AG04450 (cell line): ENCODE measurements around the gene HSPA5. TPM values are rescaled to one million over a fixed set of nuclear protein-coding genes. Genes with fewer than 3 reads are reported as not detected.
"Not testable (repeated sequence)": the region's sequence is repeated elsewhere in the genome, so short reads cannot be mapped to it uniquely, and the experiment has no call there.

ENCODE experiments used
- CTCF ChIA-PET: fragments of 300-600, 350-600 bp; formaldehyde crosslinking; extraction: SDS; loops from one replicate; lab custom pipeline; 2022; ENCODE audit warnings: antibody characterized with exemption, inconsistent platforms; lab: Charles Lee
- POLR2A ChIA-PET: fragments of 350-600 bp; formaldehyde crosslinking; extraction: SDS; loops from one replicate; lab custom pipeline; 2021; ENCODE audit warnings: antibody characterized with exemption, inconsistent platforms; lab: Yijun Ruan, JAX
- DNase-seq: peaks from one replicate; pipeline ENCODE4 v3.0.0-alpha.2; 2011; ENCODE audit warnings: low read depth, low spot score
- H3K27ac ChIP-seq: one replicate; pipeline ENCODE4 v1.5.1; 2012; ENCODE audit warnings: low read depth, low read length, control low read depth
- H3K27me3 ChIP-seq: one replicate; pipeline ENCODE4 v1.6.0; 2012; ENCODE audit warnings: low read length; ENCODE audit not compliant: control insufficient read depth, insufficient read depth
- H3K4me3 ChIP-seq: 2 replicates; pipeline ENCODE4 v1.5.1; 2011; ENCODE audit warnings: mild to moderate bottlenecking, low read depth, low read length, control low read depth
- H3K9me3 ChIP-seq: 2 replicates; pipeline ENCODE4 v1.5.1; 2012; ENCODE audit warnings: low read length; ENCODE audit not compliant: control insufficient read depth, insufficient read depth
- polyA plus RNA-seq: library from polyadenylated mRNA; depleted of rRNA; stranded (reverse); fragments of >200 nt; gene quantifications from 2 replicates; pipeline ENCODE4 v1.2.3, GENCODE V29; 2011
- TF ChIP-seq, protein P1 (sequence below): IDR thresholded peaks from 2 replicates; pipeline ENCODE4 v1.5.1; 2011; ENCODE audit warnings: low read depth, low read length, control low read depth, inconsistent platforms

The HSPA5 gene
- polyA plus RNA-seq, 1 experiment = 591 TPM

DNA sequence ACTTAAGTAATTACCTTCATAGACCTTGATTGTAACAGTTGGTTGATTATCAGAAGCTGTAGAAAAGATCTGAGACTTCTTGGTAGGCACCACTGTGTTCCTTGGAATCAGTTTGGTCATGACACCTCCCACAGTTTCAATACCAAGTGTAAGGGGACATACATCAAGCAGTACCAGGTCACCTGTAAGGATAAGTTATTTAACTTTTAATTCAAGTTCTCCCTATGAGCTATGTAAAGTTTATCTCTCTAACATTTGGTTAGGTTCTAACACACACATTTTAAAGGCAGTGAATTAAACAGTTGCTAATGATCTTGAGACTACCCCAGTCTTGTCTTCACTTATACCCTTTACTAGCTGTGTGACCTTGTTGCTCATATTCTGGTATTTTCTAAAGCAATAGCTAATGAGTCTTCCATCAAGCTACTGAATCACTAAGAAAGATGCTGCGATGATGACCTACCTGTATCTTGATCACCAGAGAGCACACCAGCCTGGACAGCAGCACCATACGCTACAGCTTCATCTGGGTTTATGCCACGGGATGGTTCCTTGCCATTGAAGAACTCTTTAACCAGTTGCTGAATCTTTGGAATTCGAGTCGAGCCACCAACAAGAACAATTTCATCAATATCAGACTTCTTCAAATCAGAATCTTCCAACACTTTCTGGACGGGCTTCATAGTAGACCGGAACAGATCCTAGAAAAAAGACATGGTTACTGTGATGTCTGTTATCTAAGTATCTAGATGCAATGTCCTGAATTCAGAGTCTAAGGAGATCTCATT lies 2.8 kb downstream of the HSPA5 start:
- ChIA-PET CTCF (no interaction called here), POLR2A (interaction anchor here (0.6 kb wide), 2 partner anchors 12 to 39 kb away, joined by 3 to 4 read pairs; no protein-coding TSS in a partner anchor)
- H3K9me3 ChIP-seq = peaks cover 4% of the 10 kb centered on the region; the same call in 1 of the 2 replicates
- H3K27ac ChIP-seq = no peak overlapping the region
- TF ChIP-seq, protein P1, sequence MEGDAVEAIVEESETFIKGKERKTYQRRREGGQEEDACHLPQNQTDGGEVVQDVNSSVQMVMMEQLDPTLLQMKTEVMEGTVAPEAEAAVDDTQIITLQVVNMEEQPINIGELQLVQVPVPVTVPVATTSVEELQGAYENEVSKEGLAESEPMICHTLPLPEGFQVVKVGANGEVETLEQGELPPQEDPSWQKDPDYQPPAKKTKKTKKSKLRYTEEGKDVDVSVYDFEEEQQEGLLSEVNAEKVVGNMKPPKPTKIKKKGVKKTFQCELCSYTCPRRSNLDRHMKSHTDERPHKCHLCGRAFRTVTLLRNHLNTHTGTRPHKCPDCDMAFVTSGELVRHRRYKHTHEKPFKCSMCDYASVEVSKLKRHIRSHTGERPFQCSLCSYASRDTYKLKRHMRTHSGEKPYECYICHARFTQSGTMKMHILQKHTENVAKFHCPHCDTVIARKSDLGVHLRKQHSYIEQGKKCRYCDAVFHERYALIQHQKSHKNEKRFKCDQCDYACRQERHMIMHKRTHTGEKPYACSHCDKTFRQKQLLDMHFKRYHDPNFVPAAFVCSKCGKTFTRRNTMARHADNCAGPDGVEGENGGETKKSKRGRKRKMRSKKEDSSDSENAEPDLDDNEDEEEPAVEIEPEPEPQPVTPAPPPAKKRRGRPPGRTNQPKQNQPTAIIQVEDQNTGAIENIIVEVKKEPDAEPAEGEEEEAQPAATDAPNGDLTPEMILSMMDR = no peak
- no peak for DNase-seq
- H3K27me3 ChIP-seq = no peaks in the 10 kb centered on the region
- peak overlapping the region; percentile 100 for H3K4me3 ChIP-seq

DNA sequence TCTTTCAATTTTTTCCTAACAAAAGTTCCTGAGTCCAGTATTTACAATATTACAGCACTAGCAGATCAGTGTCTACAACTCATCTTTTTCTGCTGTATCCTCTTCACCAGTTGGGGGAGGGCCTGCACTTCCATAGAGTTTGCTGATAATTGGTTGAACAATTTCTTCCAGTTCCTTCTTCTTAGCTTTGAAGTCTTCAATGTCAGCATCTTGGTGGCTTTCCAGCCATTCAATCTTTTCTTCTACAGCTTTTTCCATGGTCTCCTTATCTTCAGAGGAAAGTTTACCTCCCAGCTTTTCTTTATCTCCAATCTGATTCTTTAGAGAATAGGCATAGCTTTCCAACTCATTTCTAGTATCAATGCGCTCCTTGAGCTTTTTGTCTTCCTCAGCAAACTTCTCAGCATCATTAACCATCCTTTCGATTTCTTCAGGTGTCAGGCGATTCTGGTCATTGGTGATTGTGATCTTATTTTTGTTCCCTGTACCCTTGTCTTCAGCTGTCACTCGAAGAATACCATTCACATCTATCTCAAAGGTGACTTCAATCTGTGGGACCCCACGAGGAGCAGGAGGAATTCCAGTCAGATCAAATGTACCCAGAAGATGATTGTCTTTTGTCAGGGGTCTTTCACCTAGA lies 4.5 kb downstream of the HSPA5 start:
- H3K9me3 ChIP-seq, H3K27me3 ChIP-seq, H3K27ac ChIP-seq, CTCF ChIA-PET, DNase-seq: not testable (repeated sequence)
- POLR2A ChIA-PET = interaction anchor here (0.7 kb wide), 1 partner anchor 61 kb away, joined by 5 read pairs; no protein-coding TSS in a partner anchor
- peak overlapping the region; percentile 100 for H3K4me3 ChIP-seq

DNA sequence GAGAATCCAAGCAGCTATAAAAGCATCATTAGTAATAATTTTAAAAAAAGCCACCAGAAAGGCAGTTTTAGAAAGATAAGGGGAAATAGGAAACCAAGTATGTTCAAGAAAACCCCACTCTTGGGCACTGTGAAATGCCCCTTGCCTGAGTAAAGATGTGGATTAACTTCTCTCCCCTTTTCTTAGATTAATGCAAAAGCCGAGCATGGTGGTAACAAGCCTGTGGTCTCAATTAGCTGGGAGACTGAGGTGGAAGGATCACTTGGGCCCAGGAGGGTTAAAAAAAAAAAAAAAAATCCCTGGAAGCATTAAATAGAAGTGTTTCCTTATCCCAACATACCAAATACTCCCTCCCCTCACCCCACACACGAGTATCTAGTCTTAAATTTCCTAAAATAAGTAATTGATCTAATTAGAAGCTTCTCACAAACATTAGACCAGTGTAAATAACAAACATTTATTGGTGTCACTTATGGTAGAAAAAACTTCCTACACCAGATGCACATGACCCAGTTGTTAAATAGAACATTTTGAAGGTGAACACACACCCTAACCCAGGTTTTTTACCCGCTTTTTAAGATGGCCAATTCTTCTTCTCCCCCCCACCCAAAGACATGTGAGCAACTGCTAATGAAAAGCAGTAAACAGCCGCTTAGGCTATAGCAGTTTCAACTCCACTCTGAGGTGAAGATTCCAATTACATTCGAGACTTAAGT lies 5.2 kb downstream of the HSPA5 start:
- H3K4me3 ChIP-seq = peak overlapping the region; percentile 51
- H3K27ac ChIP-seq = no peak overlapping the region
- DNase-seq = no peak
- TF ChIP-seq, protein P1 = no peak
- no peaks in the 10 kb centered on the region for H3K27me3 ChIP-seq
- CTCF ChIA-PET = no interaction called here
- POLR2A ChIA-PET = interaction anchor here (0.6 kb wide), 1 partner anchor 92 kb away, joined by 3 read pairs; no protein-coding TSS in a partner anchor
- H3K9me3 ChIP-seq = peaks cover 3% of the 10 kb centered on the region; the same call in 1 of the 2 replicates

DNA sequence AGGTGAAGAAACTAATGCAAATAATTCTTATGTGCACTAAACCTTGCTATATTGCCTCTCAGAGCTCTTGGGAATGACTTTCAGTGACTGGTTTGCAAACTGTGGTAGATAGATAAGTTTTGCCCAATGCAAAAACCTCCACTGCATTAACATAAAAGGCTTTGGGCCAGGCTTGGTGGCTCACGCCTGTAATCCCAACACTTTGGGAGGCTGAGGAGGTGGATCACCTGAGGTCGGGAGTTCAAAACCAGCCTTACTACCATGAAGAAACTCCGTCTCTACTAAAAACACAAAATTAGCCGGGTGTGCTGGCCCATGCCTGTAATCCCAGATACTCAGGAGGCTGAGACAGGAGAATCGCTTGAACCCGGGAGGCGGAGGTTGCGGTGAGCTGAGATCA lies 7.0 kb downstream of the HSPA5 start:
- CTCF ChIA-PET, H3K27me3 ChIP-seq, H3K4me3 ChIP-seq, H3K9me3 ChIP-seq, DNase-seq: not testable (repeated sequence)
- POLR2A ChIA-PET = interaction anchor here (0.5 to 1.2 kb wide), 9 partner anchors 9 to 564 kb away, joined by 3 to 5 read pairs (median 3); no protein-coding TSS in a partner anchor
- H3K27ac ChIP-seq = peak overlapping the region; percentile 86

DNA sequence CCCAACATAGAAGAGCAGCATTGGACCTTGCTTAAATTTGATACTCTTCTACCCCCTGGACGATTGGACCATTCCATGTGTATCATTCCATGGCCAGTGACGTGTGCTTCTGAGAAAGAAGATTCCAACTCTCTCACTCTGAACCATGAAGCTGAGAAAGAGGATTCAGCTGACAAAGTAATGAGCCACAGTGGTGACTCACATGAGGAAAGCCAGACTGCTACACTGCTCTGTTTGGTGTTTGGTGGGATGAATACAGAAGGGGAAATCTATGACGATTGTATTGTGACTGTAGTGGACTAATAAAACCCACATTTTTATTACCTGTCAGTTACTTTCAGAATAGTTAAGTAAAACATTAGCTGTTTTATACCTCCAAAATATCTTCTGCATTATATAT lies 7.5 kb downstream of the HSPA5 start:
- ChIA-PET POLR2A (interaction anchor here (0.5 to 1.2 kb wide), 7 partner anchors 9 to 563 kb away, joined by 3 to 5 read pairs (median 3); no protein-coding TSS in a partner anchor), CTCF (no interaction called here)
- TF ChIP-seq, protein P1 = no peak
- Histone ChIP-seq H3K27ac (peak overlapping the region; percentile 86), H3K27me3 (no peaks in the 10 kb centered on the region), H3K4me3 (no peak overlapping the region), H3K9me3 (no peaks in the 10 kb centered on the region)
- peak; percentile 96 for DNase-seq
